CD14-positive monocyte (primary cell): ENCODE measurements around the gene SMAD6. TPM values are rescaled to one million over a fixed set of nuclear protein-coding genes. Genes with fewer than 3 reads are reported as not detected.

ENCODE experiments used
- DNase-seq, 3 donors: peaks; one replicate each; pipeline ENCODE4 v3.0.0-alpha.2; 2011 to 2022
- H2AFZ ChIP-seq: 2 replicates; pipeline ENCODE4 v1.6.0; 2012; ENCODE audit warnings: mild to moderate bottlenecking, low read depth, low read length, inconsistent platforms; ENCODE audit not compliant: insufficient read depth, poor library complexity, severe bottlenecking
- H3K27ac ChIP-seq, 2 donors: 1 replicate in 1 of 2; 2 replicates in 1 of 2; pipeline ENCODE4 v1.5.1; 2012 to 2013; ENCODE audit warnings: low read length in 2 of 2, control low read depth in 1 of 2, inconsistent platforms in 1 of 2, low read depth in 1 of 2, mild to moderate bottlenecking in 1 of 2
- H3K27me3 ChIP-seq, 2 donors: one replicate each; pipeline versions ENCODE4 v1.6.0 to v1.6.1; 2011 to 2013; ENCODE audit warnings: low read length in 2 of 2; ENCODE audit not compliant: control insufficient read depth in 2 of 2, insufficient read depth in 2 of 2
- H3K36me3 ChIP-seq, 2 donors: replicated peaks in 1 of 2; 1 replicate in 1 of 2; 2 replicates in 1 of 2; pipeline versions ENCODE4 v1.5.1 to v1.6.1; 2012 to 2013; ENCODE audit warnings: low read length in 2 of 2, control low read depth in 1 of 2, inconsistent platforms in 1 of 2, mild to moderate bottlenecking in 1 of 2; ENCODE audit not compliant: insufficient read depth in 2 of 2, control insufficient read depth in 1 of 2
- H3K4me1 ChIP-seq, 2 donors: 1 replicate in 1 of 2; 2 replicates in 1 of 2; pipeline versions ENCODE4 v1.5.1 to v1.6.1; 2012 to 2013; ENCODE audit warnings: low read length in 2 of 2, control low read depth in 1 of 2, inconsistent platforms in 1 of 2, mild to moderate bottlenecking in 1 of 2, moderate library complexity in 1 of 2; ENCODE audit not compliant: insufficient read depth in 2 of 2, control insufficient read depth in 1 of 2
- H3K4me2 ChIP-seq: replicated peaks from 2 replicates; pipeline ENCODE3; 2012; ENCODE audit warnings: low read length, moderate library complexity, mild to moderate bottlenecking; ENCODE audit not compliant: poor library complexity, severe bottlenecking; ENCODE audit errors: extremely low read depth
- H3K4me3 ChIP-seq, 3 experiments: fragments of 200-600 bp in 1 of 3; sonication (generic) in 1 of 3; replicated peaks in 1 of 3; 1 replicate in 2 of 3; 2 replicates in 1 of 3; pipeline ENCODE4 v1.5.1; 2011 to 2013; ENCODE audit warnings: low read length in 3 of 3, mild to moderate bottlenecking in 3 of 3, control low read depth in 2 of 3, low read depth in 2 of 3, inconsistent platforms in 1 of 3, moderate library complexity in 1 of 3
- H3K79me2 ChIP-seq: 2 replicates; pipeline ENCODE4 v1.6.0; 2012; ENCODE audit warnings: mild to moderate bottlenecking, control low read depth, inconsistent platforms, low read length, moderate library complexity; ENCODE audit not compliant: insufficient read depth
- H3K9ac ChIP-seq: 2 replicates; pipeline ENCODE4 v1.6.0; 2017; ENCODE audit warnings: low read length, mild to moderate bottlenecking; ENCODE audit not compliant: insufficient read depth, poor library complexity, severe bottlenecking
- H3K9me3 ChIP-seq, 2 donors: replicated peaks in 1 of 2; 1 replicate in 1 of 2; 2 replicates in 1 of 2; pipeline versions ENCODE4 v1.5.1 to v1.6.1; 2012 to 2013; ENCODE audit warnings: low read length in 2 of 2, control low read depth in 1 of 2; ENCODE audit not compliant: control insufficient read depth in 1 of 2, insufficient read depth in 1 of 2
- H4K20me1 ChIP-seq: 2 replicates; pipeline ENCODE4 v1.6.0; 2012; ENCODE audit warnings: mild to moderate bottlenecking, low read length, control low read depth, moderate library complexity; ENCODE audit not compliant: insufficient read depth
- H3K27ac Mint-ChIP-seq, 7 donors: one replicate each; pipeline ENCODE4 v1.8.0; 2020; ENCODE audit warnings: mild to moderate bottlenecking in 7 of 7, mixed read lengths in 7 of 7, moderate library complexity in 6 of 7, inconsistent platforms in 2 of 7
- H3K27me3 Mint-ChIP-seq, 3 donors: one replicate each; pipeline ENCODE4 v1.8.0; 2021 to 2022; ENCODE audit warnings: low read depth in 3 of 3, mild to moderate bottlenecking in 3 of 3, mixed read lengths in 3 of 3, moderate library complexity in 3 of 3, inconsistent platforms in 1 of 3
- H3K36me3 Mint-ChIP-seq, 2 donors: one replicate each; pipeline ENCODE4 v1.8.0; 2020; ENCODE audit warnings: mixed read lengths in 2 of 2, inconsistent platforms in 1 of 2, mild to moderate bottlenecking in 1 of 2
- H3K4me1 Mint-ChIP-seq: one replicate; pipeline ENCODE4 v1.8.0; 2020; ENCODE audit warnings: mild to moderate bottlenecking, mixed read lengths
- H3K4me3 Mint-ChIP-seq, 2 donors: one replicate each; pipeline ENCODE4 v1.8.0; 2020; ENCODE audit warnings: mild to moderate bottlenecking in 2 of 2, mixed read lengths in 2 of 2, moderate library complexity in 1 of 2
- H3K9me3 Mint-ChIP-seq, 7 donors: one replicate each; pipeline ENCODE4 v1.8.0; 2020 to 2022; ENCODE audit warnings: mixed read lengths in 7 of 7, mild to moderate bottlenecking in 6 of 7, moderate library complexity in 6 of 7, inconsistent platforms in 2 of 7
- CTCF ChIP-seq: fragments of 200-600 bp; IDR thresholded peaks from one replicate; pipeline ENCODE4 v1.8.0; 2022; ENCODE audit warnings: antibody characterized with exemption, mild to moderate bottlenecking
- WGBS: methylation state at CpG from one replicate; pipeline ENCODE4 v1.1.5; 2013; ENCODE audit warnings: missing lambda C conversion rate; ENCODE audit not compliant: insufficient coverage; 5-methylcytosine and 5-hydroxymethylcytosine counted together
- intact Hi-C, 2 donors: fragments of 100-400 bp; cut with micrococcal nuclease; formaldehyde crosslinking; loops; one replicate each; pipeline versions ENCODE4 v1.15.0 to v1.15.1; 2023
- polyA plus RNA-seq, 3 donors: library from polyadenylated mRNA; depleted of rRNA in 1 of 3; unstranded in 2 of 3; stranded (reverse) in 1 of 3; fragments of 300-500 nt in 2 of 3; fragments of >200 nt in 1 of 3; fragmentation: Illumina TruSeq in 2 of 3; gene quantifications; 1 replicate in 2 of 3; 2 replicates in 1 of 3; pipeline ENCODE4 v1.2.3, GENCODE V29; 2012 to 2021

The SMAD6 gene
- polyA plus RNA-seq, 3 donors: 0.31 TPM; not detected in 2

- peak in 2 of 3 donors; percentile 8 to 32 for DNase-seq
- no peaks in the 10 kb centered on the region for H3K36me3 Mint-ChIP-seq
- H3K27ac Mint-ChIP-seq: peak overlapping the region in 1 of 7 donors; percentile 35
- H3K27me3 ChIP-seq: no peaks in the 10 kb centered on the region
- WGBS: 100% methylated on average over 2 of the region's 4 CpGs
- peaks cover 5% of the 10 kb centered on the region for H3K4me1 Mint-ChIP-seq
- no peaks in the 10 kb centered on the region for H4K20me1 ChIP-seq
- H3K27ac ChIP-seq: no peak overlapping the region
- no peaks in the 10 kb centered on the region for H3K4me1 ChIP-seq
- H3K9ac ChIP-seq: no peak overlapping the region
- no peaks in the 10 kb centered on the region for H3K27me3 Mint-ChIP-seq
- no peaks in the 10 kb centered on the region for H3K36me3 ChIP-seq
- H3K4me2 ChIP-seq: no peak overlapping the region
- no peak for TF ChIP-seq CTCF
- H3K4me3 ChIP-seq: no peak overlapping the region
- no peak overlapping the region for H3K4me3 Mint-ChIP-seq
- intact Hi-C loops: no loop called here
- peaks cover 0 to 3% (median 0%) of the 10 kb centered on the region in 7 donors for H3K9me3 Mint-ChIP-seq
- H2AFZ ChIP-seq: no peak overlapping the region
- no peaks in the 10 kb centered on the region for H3K79me2 ChIP-seq
- no peaks in the 10 kb centered on the region for H3K9me3 ChIP-seq
Observed at GRCh38 chr15:66730168-66731021, 28.4 kb downstream of the SMAD6 start.

DNA sequence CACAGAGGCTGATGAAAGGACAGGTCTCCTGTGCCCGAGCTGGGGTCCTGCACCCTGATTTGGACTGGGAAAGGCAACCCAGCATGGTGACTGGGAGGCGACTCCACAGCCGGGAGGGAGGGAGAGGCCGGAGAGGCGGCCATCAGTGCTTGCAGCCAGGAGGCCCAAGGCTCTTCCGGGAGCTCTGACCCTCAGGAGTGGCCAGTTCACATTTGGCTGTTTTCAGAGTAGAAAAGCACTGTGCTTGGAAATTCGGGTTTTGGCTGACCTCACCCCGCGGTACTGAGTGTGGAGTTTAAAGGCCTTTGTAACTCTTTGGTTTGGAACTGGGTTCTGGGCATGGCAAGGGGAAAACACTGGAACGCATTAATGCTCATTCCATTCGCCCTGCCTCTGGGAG lies 31.9 kb downstream of the SMAD6 start:
- no peak for DNase-seq
- H3K9me3 Mint-ChIP-seq: peaks cover 0 to 1% (median 0%) of the 10 kb centered on the region in 7 donors
- no peak overlapping the region for H3K4me3 ChIP-seq
- no peak overlapping the region for H3K27ac ChIP-seq
- H3K36me3 ChIP-seq: no peaks in the 10 kb centered on the region
- peaks cover 0 to 4% (median 1%) of the 10 kb centered on the region in 3 donors for H3K27me3 Mint-ChIP-seq
- no peak overlapping the region for H3K4me3 Mint-ChIP-seq
- no peak overlapping the region for H3K4me2 ChIP-seq
- H4K20me1 ChIP-seq: no peaks in the 10 kb centered on the region
- no peak overlapping the region for H2AFZ ChIP-seq
- no peak overlapping the region for H3K27ac Mint-ChIP-seq
- no peaks in the 10 kb centered on the region for H3K36me3 Mint-ChIP-seq
- H3K4me1 ChIP-seq: no peaks in the 10 kb centered on the region
- TF ChIP-seq CTCF: no peak
- intact Hi-C loops: no loop called here
- H3K9ac ChIP-seq: no peak overlapping the region
- peaks cover 9% of the 10 kb centered on the region for H3K4me1 Mint-ChIP-seq
- H3K79me2 ChIP-seq: no peaks in the 10 kb centered on the region
- no peaks in the 10 kb centered on the region for H3K9me3 ChIP-seq
- H3K27me3 ChIP-seq: no peaks in the 10 kb centered on the region
- 96% methylated on average over 6 of the region's 11 CpGs for WGBS
